OCI-LY1 (cell line): ENCODE data around the gene CCT7.

Source experiments
- H2AFZ ChIP-seq: fragments of 200-600 bp; sonication (generic), shearing (Covaris generic); 2 replicates; pipeline ENCODE4 v1.6.0; 2014; ENCODE audit warnings: antibody characterized with exemption, mild to moderate bottlenecking, low read length
- H3F3A ChIP-seq: fragments of 200-600 bp; sonication (generic), shearing (Covaris generic); 2 replicates; pipeline ENCODE4 v1.6.0; 2014; ENCODE audit warnings: mild to moderate bottlenecking, antibody characterized with exemption, low read length, moderate library complexity; ENCODE audit not compliant: insufficient read depth
- H3K27ac ChIP-seq: fragments of 200-600 bp; sonication (generic); 2 replicates; pipeline ENCODE4 v1.5.1; 2014; ENCODE audit warnings: low read length, mixed run types, mild to moderate bottlenecking, low read depth; ENCODE audit not compliant: poor library complexity, severe bottlenecking
- H3K27me3 ChIP-seq: fragments of 200-600 bp; sonication (generic); 2 replicates; pipeline ENCODE4 v1.6.0; 2014; ENCODE audit warnings: antibody characterized with exemption, mild to moderate bottlenecking, low read length, moderate library complexity; ENCODE audit not compliant: insufficient read depth
- H3K36me3 ChIP-seq: fragments of 200-600 bp; sonication (generic); 2 replicates; pipeline ENCODE4 v1.6.1; 2014; ENCODE audit warnings: mild to moderate bottlenecking, antibody characterized with exemption, low read length, moderate library complexity, mixed read lengths; ENCODE audit not compliant: insufficient read depth
- H3K4me1 ChIP-seq: fragments of 200-600 bp; sonication (generic); 2 replicates; pipeline ENCODE4 v1.5.1; 2014; ENCODE audit warnings: mild to moderate bottlenecking, low read length, moderate library complexity; ENCODE audit not compliant: insufficient read depth, severe bottlenecking
- H3K4me2 ChIP-seq: fragments of 200-600 bp; sonication (generic), shearing (Covaris generic); 2 replicates; pipeline ENCODE4 v1.6.1; 2014; ENCODE audit warnings: low read length
- H3K4me3 ChIP-seq: fragments of 200-600 bp; sonication (generic); 2 replicates; pipeline ENCODE4 v1.5.1; 2014; ENCODE audit warnings: low read length, low read depth, mild to moderate bottlenecking, mixed read lengths; ENCODE audit not compliant: poor library complexity, severe bottlenecking
- H3K79me2 ChIP-seq: fragments of 200-600 bp; shearing (Covaris generic); 2 replicates; pipeline ENCODE4 v1.6.1; 2016; ENCODE audit warnings: mixed run types, low read length, mixed read lengths; ENCODE audit not compliant: insufficient read depth
- H3K9ac ChIP-seq: fragments of 200-600 bp; sonication (generic), shearing (Covaris generic); 2 replicates; pipeline ENCODE4 v1.6.1; 2014; ENCODE audit warnings: mild to moderate bottlenecking, low read length, mixed read lengths
- H3K9me2 ChIP-seq: fragments of 200-600 bp; sonication (generic), shearing (Covaris generic); 2 replicates; pipeline ENCODE4 v1.6.1; 2014; ENCODE audit warnings: low read depth, mild to moderate bottlenecking, low read length, mixed read lengths
- H3K9me3 ChIP-seq: fragments of 200-600 bp; shearing (Covaris generic); 2 replicates; pipeline ENCODE4 v1.6.1; 2014; ENCODE audit warnings: low read length, mixed read lengths
- H4K20me1 ChIP-seq: fragments of 200-600 bp; sonication (generic), shearing (Covaris generic); 2 replicates; pipeline ENCODE4 v1.6.0; 2016; ENCODE audit warnings: mild to moderate bottlenecking, low read length; ENCODE audit not compliant: insufficient read depth
- EZH2 ChIP-seq: fragments of 200-600 bp; sonication (generic), shearing (Covaris generic); IDR thresholded peaks from 2 replicates; pipeline ENCODE4 v1.8.0; 2017; ENCODE audit warnings: borderline replicate concordance, mixed run types, mild to moderate bottlenecking, antibody characterized with exemption, low read length, moderate library complexity, mixed read lengths
- TF ChIP-seq, protein P1 (sequence below): fragments of 200-600 bp; sonication (generic), shearing (Covaris generic); IDR thresholded peaks from 2 replicates; pipeline ENCODE4 v1.5.1; 2017; ENCODE audit warnings: mild to moderate bottlenecking, antibody characterized with exemption, low read length, moderate library complexity, mixed read lengths

Gene CCT7

DNA sequence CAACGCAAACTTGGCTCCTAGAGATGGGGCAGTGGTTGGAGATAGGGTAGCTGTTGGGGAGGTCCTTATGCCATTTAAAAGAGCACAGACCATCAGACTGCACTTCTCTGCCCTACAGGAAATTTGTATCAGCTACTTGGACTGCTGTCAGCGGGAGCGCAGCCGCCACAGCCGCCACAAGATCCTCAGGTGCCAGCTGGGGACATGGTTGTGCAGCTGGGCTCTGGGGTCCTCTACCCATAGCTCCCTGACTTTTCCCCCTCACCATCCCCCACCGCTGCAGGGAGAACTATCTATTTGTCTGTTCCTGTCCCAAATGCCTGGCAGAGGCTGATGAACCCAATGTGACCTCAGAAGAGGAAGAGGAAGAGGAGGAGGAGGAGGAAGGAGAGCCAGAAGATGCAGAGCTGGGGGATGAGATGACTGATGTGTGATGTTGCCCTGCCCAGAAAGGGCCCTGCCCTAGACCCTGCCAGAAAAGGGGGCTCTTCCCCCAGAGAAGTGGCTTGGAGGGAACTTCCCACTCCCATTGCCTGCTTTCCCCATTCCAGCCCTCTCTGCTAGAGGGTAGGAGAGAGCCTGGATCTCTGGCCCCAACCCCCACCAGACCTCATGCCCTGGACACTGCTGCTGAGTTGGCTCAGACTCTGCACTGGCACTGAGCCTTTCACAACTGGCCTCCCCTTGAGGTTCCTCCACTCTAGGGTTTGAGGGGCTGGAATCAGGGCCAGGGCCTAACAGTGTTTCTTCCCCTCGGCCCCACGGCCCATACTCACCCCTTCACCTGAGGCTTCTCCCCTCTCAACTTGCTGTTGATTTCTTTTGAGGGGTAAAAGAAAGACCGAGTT, 8.4 kb upstream of the CCT7 start:
- no peak for TF ChIP-seq EZH2
- TF ChIP-seq, protein P1, sequence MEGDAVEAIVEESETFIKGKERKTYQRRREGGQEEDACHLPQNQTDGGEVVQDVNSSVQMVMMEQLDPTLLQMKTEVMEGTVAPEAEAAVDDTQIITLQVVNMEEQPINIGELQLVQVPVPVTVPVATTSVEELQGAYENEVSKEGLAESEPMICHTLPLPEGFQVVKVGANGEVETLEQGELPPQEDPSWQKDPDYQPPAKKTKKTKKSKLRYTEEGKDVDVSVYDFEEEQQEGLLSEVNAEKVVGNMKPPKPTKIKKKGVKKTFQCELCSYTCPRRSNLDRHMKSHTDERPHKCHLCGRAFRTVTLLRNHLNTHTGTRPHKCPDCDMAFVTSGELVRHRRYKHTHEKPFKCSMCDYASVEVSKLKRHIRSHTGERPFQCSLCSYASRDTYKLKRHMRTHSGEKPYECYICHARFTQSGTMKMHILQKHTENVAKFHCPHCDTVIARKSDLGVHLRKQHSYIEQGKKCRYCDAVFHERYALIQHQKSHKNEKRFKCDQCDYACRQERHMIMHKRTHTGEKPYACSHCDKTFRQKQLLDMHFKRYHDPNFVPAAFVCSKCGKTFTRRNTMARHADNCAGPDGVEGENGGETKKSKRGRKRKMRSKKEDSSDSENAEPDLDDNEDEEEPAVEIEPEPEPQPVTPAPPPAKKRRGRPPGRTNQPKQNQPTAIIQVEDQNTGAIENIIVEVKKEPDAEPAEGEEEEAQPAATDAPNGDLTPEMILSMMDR = no peak
- H2AFZ ChIP-seq = no peak overlapping the region
- no peaks in the 10 kb centered on the region for H3K79me2 ChIP-seq
- H3F3A ChIP-seq = no peaks in the 10 kb centered on the region; the same call in 1 of the 2 replicates
- H3K27me3 ChIP-seq = no peaks in the 10 kb centered on the region
- H3K4me1 ChIP-seq = no peaks in the 10 kb centered on the region
- H3K9me3 ChIP-seq = no peaks in the 10 kb centered on the region
- H3K4me3 ChIP-seq = no peak overlapping the region
- no peak overlapping the region for H3K9ac ChIP-seq
- no peaks in the 10 kb centered on the region for H4K20me1 ChIP-seq
- no peak overlapping the region for H3K27ac ChIP-seq
- no peaks in the 10 kb centered on the region for H3K9me2 ChIP-seq
- H3K4me2 ChIP-seq = no peak overlapping the region
- peaks cover 73% of the 10 kb centered on the region for H3K36me3 ChIP-seq

- Histone ChIP-seq H3K9me2 (no peaks in the 10 kb centered on the region), H3K4me1 (peaks cover under 1% of the 10 kb centered on the region), H3K36me3 (peaks cover 61% of the 10 kb centered on the region), H3F3A (no peaks in the 10 kb centered on the region; the same call in 1 of the 2 replicates), H2AFZ (no peak overlapping the region), H3K4me3 (no peak overlapping the region), H3K27me3 (no peaks in the 10 kb centered on the region), H4K20me1 (no peaks in the 10 kb centered on the region), H3K27ac (no peak overlapping the region), H3K9ac (no peak overlapping the region), H3K4me2 (no peak overlapping the region), H3K9me3 (no peaks in the 10 kb centered on the region), H3K79me2 (no peaks in the 10 kb centered on the region)
- TF ChIP-seq, protein P1 = no peak
- TF ChIP-seq EZH2 = no peak
Observed at GRCh38 chr2:73227086-73227485, 7.0 kb upstream of the CCT7 start.

DNA sequence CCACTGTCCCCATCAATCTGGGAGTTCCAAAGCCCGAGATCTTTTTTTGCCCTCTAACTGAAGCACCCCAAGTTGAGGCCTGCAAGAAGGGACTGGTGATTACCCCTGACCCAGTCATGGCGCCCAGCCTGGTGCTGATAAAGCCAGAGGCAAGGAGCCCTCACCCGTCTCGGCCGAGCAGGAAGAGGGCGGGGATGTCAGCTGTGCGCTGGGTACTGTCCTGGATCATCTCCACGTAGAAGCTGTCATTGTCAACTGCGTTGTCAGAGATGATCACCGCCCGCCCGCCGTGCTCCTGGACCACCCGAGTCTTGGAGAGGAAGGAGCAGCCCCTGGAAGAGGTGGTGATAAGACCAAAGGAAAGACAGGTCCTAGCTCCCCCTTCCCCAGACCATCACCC, 5.5 kb upstream of the CCT7 start:
- Histone ChIP-seq H3F3A (no peaks in the 10 kb centered on the region; the same call in 1 of the 2 replicates), H3K4me1 (peaks cover 6% of the 10 kb centered on the region), H3K36me3 (peaks cover 45% of the 10 kb centered on the region; the same call in 1 of the 2 replicates), H3K4me2 (no peak overlapping the region), H3K27ac (no peak overlapping the region), H4K20me1 (no peaks in the 10 kb centered on the region), H3K9me3 (no peaks in the 10 kb centered on the region), H3K27me3 (no peaks in the 10 kb centered on the region), H3K9me2 (no peaks in the 10 kb centered on the region), H3K4me3 (no peak overlapping the region), H2AFZ (no peak overlapping the region), H3K79me2 (no peaks in the 10 kb centered on the region), H3K9ac (no peak overlapping the region)
- no peak for TF ChIP-seq EZH2
- TF ChIP-seq, protein P1 = no peak
